ACC112 (cell line): Measurements from ENCODE around the gene CANT1.
"Not testable (repeated sequence)": the region's sequence is repeated elsewhere in the genome, so short reads cannot be mapped to it uniquely, and the experiment has no call there.

ENCODE experiments used
- H2AFZ ChIP-seq: fragments of 200-600 bp; sonication (generic); one replicate; pipeline ENCODE4 v1.6.0; 2017; ENCODE audit warnings: antibody characterized with exemption, low read length; ENCODE audit not compliant: unreplicated experiment
- H3K27ac ChIP-seq: fragments of 200-600 bp; sonication (generic); 2 replicates; pipeline ENCODE4 v1.5.1; 2014; ENCODE audit warnings: low read depth, mild to moderate bottlenecking, antibody characterized with exemption, low read length, moderate library complexity
- H3K27me3 ChIP-seq: fragments of 200-600 bp; sonication (generic); 2 replicates; pipeline ENCODE4 v1.6.1; 2014; ENCODE audit warnings: mild to moderate bottlenecking, antibody characterized with exemption, low read length, moderate library complexity, mixed read lengths; ENCODE audit not compliant: insufficient read depth
- H3K36me3 ChIP-seq: fragments of 200-600 bp; sonication (generic); 2 replicates; pipeline ENCODE4 v1.6.1; 2016; ENCODE audit warnings: mild to moderate bottlenecking, antibody characterized with exemption, low read length, moderate library complexity, mixed read lengths; ENCODE audit not compliant: insufficient read depth
- H3K4me1 ChIP-seq: fragments of 200-600 bp; sonication (generic); one replicate; pipeline ENCODE4 v1.6.1; 2016; ENCODE audit warnings: low read length, mixed read lengths; ENCODE audit not compliant: insufficient read depth, unreplicated experiment, control insufficient read depth
- H3K4me3 ChIP-seq: fragments of 200-600 bp; sonication (generic); 2 replicates; pipeline ENCODE4 v1.5.1; 2014; ENCODE audit warnings: mild to moderate bottlenecking, low read depth, low read length
- H3K79me2 ChIP-seq: fragments of 200-600 bp; sonication (generic); one replicate; pipeline ENCODE4 v1.6.0; 2016; ENCODE audit warnings: low read length; ENCODE audit not compliant: control insufficient read depth, unreplicated experiment, insufficient read depth

The CANT1 gene

GRCh38 chr17:78951967-78952551, 57.5 kb downstream of the CANT1 start:
- Histone ChIP-seq H3K27ac (no peak overlapping the region), H3K36me3 (no peaks in the 10 kb centered on the region), H2AFZ (no peak overlapping the region), H3K27me3 (no peaks in the 10 kb centered on the region), H3K4me1 (peaks cover 6% of the 10 kb centered on the region), H3K4me3 (no peak overlapping the region), H3K79me2 (no peaks in the 10 kb centered on the region)

- H2AFZ ChIP-seq = no peak overlapping the region
These were observed 58.7 kb downstream of the CANT1 start for GRCh38 chr17:78950870-78951269.

GRCh38 chr17:78947235-78948149, 62.1 kb downstream of the CANT1 start:
- H3K4me3 ChIP-seq = no peak overlapping the region

More at GRCh38 chr17:78950870-78951269, 58.7 kb downstream of the CANT1 start:
- Histone ChIP-seq H3K79me2 (no peaks in the 10 kb centered on the region), H3K4me3 (no peak overlapping the region), H3K27me3 (no peaks in the 10 kb centered on the region), H3K27ac (no peak overlapping the region), H3K36me3 (no peaks in the 10 kb centered on the region), H3K4me1 (no peaks in the 10 kb centered on the region)

GRCh38 chr17:78946631-78947030, 62.9 kb downstream of the CANT1 start:
- no peaks in the 10 kb centered on the region for H3K4me1 ChIP-seq
- no peaks in the 10 kb centered on the region for H3K27me3 ChIP-seq
- no peaks in the 10 kb centered on the region for H3K36me3 ChIP-seq
- no peak overlapping the region for H3K4me3 ChIP-seq
- no peaks in the 10 kb centered on the region for H3K79me2 ChIP-seq
- H3K27ac ChIP-seq = no peak overlapping the region
- no peak overlapping the region for H2AFZ ChIP-seq

More at GRCh38 chr17:78947235-78948149, 62.1 kb downstream of the CANT1 start:
- H3K27ac ChIP-seq = no peak overlapping the region
- H3K36me3 ChIP-seq = no peaks in the 10 kb centered on the region
- no peaks in the 10 kb centered on the region for H3K4me1 ChIP-seq
- no peaks in the 10 kb centered on the region for H3K79me2 ChIP-seq
- no peaks in the 10 kb centered on the region for H3K27me3 ChIP-seq
- no peak overlapping the region for H2AFZ ChIP-seq

- H3K27ac ChIP-seq = no peak overlapping the region
- H3K79me2 ChIP-seq = no peaks in the 10 kb centered on the region
- no peak overlapping the region for H2AFZ ChIP-seq
These were observed 63.4 kb downstream of the CANT1 start for GRCh38 chr17:78946131-78946530.

GRCh38 chr17:78945455-78945854, 64.1 kb downstream of the CANT1 start:
- H2AFZ ChIP-seq, H3K27me3 ChIP-seq, H3K4me3 ChIP-seq, H3K27ac ChIP-seq, H3K4me1 ChIP-seq, H3K36me3 ChIP-seq, H3K79me2 ChIP-seq: not testable (repeated sequence)

More at GRCh38 chr17:78946131-78946530, 63.4 kb downstream of the CANT1 start:
- H3K27me3 ChIP-seq = no peaks in the 10 kb centered on the region
- no peaks in the 10 kb centered on the region for H3K4me1 ChIP-seq
- H3K4me3 ChIP-seq = no peak overlapping the region
- no peaks in the 10 kb centered on the region for H3K36me3 ChIP-seq

- H2AFZ ChIP-seq = no peak overlapping the region
- peaks cover 5% of the 10 kb centered on the region for H3K4me1 ChIP-seq
- H3K27me3 ChIP-seq = no peaks in the 10 kb centered on the region
- no peak overlapping the region for H3K27ac ChIP-seq
- H3K4me3 ChIP-seq = no peak overlapping the region
- H3K36me3 ChIP-seq = no peaks in the 10 kb centered on the region
- H3K79me2 ChIP-seq = no peaks in the 10 kb centered on the region
These were observed 64.6 kb downstream of the CANT1 start for GRCh38 chr17:78944956-78945355.

GRCh38 chr17:78944026-78944425, 65.5 kb downstream of the CANT1 start:
- no peaks in the 10 kb centered on the region for H3K36me3 ChIP-seq
- no peak overlapping the region for H3K27ac ChIP-seq
- H3K79me2 ChIP-seq = no peaks in the 10 kb centered on the region
- no peaks in the 10 kb centered on the region for H3K27me3 ChIP-seq
- H3K4me3 ChIP-seq = no peak overlapping the region
- peaks cover 14% of the 10 kb centered on the region for H3K4me1 ChIP-seq
- H2AFZ ChIP-seq = no peak overlapping the region
